Stimulated activated CD8-positive, alpha-beta memory T cell treated with anti-CD3 and anti-CD28 coated beads, Interleukin-4, amount 100 ng/mL, for 1 hour (primary cell): ENCODE measurements around the gene ERRFI1.
"Not testable (repeated sequence)": the region's sequence is repeated elsewhere in the genome, so short reads cannot be mapped to it uniquely, and the experiment has no call there.

Experiments
- DNase-seq, 2 donors: peaks; one replicate each; pipeline ENCODE4 v3.0.0-alpha.2; 2020; ENCODE audit warnings: low read depth in 2 of 2, low spot score in 1 of 2

Gene ERRFI1

GRCh38 chr1:7972285-7972684, 53.8 kb downstream of the ERRFI1 start:
- no peak for DNase-seq

DNA sequence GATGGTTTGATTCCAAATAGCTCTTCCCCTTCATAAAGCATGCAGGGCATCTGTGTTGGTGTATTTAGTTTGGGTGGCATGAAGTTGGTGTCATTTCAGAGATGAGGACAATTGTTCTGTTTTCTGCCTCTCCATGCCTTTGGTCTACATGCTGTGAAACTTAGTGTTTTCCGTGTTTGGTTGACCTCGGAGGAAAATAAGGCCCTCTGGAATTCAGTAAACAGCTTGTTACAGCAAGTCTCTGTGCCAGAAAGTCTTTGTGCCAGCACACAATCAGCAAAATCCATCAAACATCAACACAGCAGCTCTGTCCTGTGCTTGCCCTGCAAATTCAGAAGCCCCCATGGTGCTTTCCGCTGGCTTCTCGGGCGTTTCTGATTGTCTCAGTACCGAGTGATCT, 55.1 kb downstream of the ERRFI1 start:
- DNase-seq, result no peak

GRCh38 chr1:7970246-7970645, 55.9 kb downstream of the ERRFI1 start:
- DNase-seq, result no peak

GRCh38 chr1:7967651-7968050, 58.5 kb downstream of the ERRFI1 start:
- no peak for DNase-seq

DNA sequence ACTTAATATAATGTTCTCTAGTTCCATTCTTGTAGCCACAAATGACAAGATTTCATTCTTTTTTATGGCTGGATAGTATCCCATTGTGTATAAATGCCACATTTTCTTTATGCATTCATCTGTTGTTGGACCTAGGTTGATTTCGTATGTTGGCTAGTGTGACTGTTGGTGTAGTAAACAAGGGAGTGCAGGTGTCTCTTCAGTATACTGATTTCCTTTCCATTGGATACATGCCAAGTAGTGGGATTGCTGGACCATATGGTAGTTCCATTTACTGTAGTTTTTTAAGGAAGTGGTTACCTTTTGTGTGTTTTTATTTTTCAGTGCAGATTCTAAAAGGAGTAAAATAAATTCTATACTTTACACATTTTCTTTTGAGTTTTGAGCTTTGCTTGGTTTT, 58.9 kb downstream of the ERRFI1 start:
- no peak for DNase-seq

- no peak for DNase-seq
These were observed 61.6 kb downstream of the ERRFI1 start for GRCh38 chr1:7964476-7964875.

- not testable (repeated sequence) for DNase-seq
These were observed 62.3 kb downstream of the ERRFI1 start for GRCh38 chr1:7963841-7964240.

DNA sequence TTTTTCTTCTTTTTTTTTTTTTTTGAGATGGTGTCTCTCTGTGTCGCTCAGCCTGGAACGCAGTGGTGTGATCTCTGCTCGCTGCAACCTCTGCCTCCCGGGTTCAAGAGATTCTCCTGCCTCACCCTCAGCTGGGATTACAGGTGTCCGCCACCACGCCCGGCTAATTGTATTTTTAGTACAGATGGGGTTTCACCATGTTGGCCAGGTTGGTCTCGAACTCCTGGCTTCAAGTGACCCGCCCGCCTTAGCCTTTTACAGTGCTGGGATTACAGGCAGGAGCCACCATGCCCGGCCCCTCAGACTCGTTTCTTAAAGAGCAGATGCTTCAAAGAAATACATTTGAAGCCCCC, 62.8 kb downstream of the ERRFI1 start:
- DNase-seq, result not testable (repeated sequence)

GRCh38 chr1:7962636-7963377, 63.3 kb downstream of the ERRFI1 start:
- no peak for DNase-seq

DNA sequence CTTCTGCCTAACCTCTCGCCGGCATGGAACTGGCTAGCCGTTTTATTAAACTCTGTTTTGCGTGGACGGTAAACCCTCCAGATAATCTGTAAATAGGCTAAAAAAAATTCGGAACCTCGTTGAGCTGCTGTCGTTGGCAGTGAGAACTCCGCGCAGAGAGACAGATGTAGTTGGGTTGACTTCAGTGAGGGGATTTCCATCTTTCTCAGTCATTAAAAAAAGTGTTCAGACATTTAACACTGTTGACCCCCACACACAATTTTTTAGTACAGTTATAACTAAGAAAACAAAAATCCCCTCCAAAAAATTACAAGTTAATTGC, 64.1 kb downstream of the ERRFI1 start:
- no peak for DNase-seq
